HFFc6 (cell line): ENCODE results near the gene NAA40. TPM values are rescaled to one million over a fixed set of nuclear protein-coding genes. Genes with fewer than 3 reads are reported as not detected.

Experiments
- DNase-seq: peaks from one replicate; pipeline ENCODE4 v3.0.0-alpha.2; 2018
- H3K27ac Mint-ChIP-seq: 2 replicates; pipeline ENCODE4 v1.8.0; 2020; ENCODE audit warnings: mild to moderate bottlenecking, mixed read lengths
- H3K27me3 Mint-ChIP-seq: 2 replicates; pipeline ENCODE4 v1.8.0; 2021; ENCODE audit warnings: mild to moderate bottlenecking, moderate library complexity, mixed read lengths; ENCODE audit not compliant: insufficient read depth
- H3K36me3 Mint-ChIP-seq: 2 replicates; pipeline ENCODE4 v1.8.0; 2021; ENCODE audit warnings: low read depth, mixed read lengths
- H3K4me1 Mint-ChIP-seq: 2 replicates; pipeline ENCODE4 v1.8.0; 2020; ENCODE audit warnings: low read depth, mixed read lengths
- H3K4me3 Mint-ChIP-seq: 2 replicates; pipeline ENCODE4 v1.8.0; 2020; ENCODE audit warnings: mild to moderate bottlenecking, moderate library complexity, mixed read lengths
- H3K9me3 Mint-ChIP-seq: 2 replicates; pipeline ENCODE4 v1.8.0; 2020; ENCODE audit warnings: mild to moderate bottlenecking, mixed read lengths
- CTCF ChIP-seq: fragments of 200-600 bp; sonication (generic); IDR thresholded peaks from 2 replicates; pipeline ENCODE4 v1.5.0; 2021; ENCODE audit warnings: antibody characterized with exemption, mild to moderate bottlenecking
- total RNA-seq, 6 experiments: library from RNA; stranded (reverse); fragmentation: NEBNext Ultra II Directional; extraction: Animal tissue kit (Norgen Biotek cat#: 25700); gene quantifications; 2 replicates in 1 of 6; 3 replicates in 5 of 6; pipeline ENCODE4 v1.2.3, GENCODE V29; 2021

NAA40 gene
- total RNA-seq, 6 experiments from 2014 or later = 15.7 to 19.3 (median 17.6) TPM

GRCh38 chr11:63931045-63931444, 7.8 kb upstream of the NAA40 start:
- no peak overlapping the region for H3K4me3 Mint-ChIP-seq
- H3K4me1 Mint-ChIP-seq = peaks cover 6% of the 10 kb centered on the region
- no peaks in the 10 kb centered on the region for H3K9me3 Mint-ChIP-seq
- no peak for DNase-seq
- no peak overlapping the region for H3K27ac Mint-ChIP-seq
- H3K36me3 Mint-ChIP-seq = no peaks in the 10 kb centered on the region
- no peak for TF ChIP-seq CTCF
- H3K27me3 Mint-ChIP-seq = peaks cover 4% of the 10 kb centered on the region

GRCh38 chr11:63931876-63932275, 6.9 kb upstream of the NAA40 start:
- no peak overlapping the region for H3K27ac Mint-ChIP-seq
- H3K27me3 Mint-ChIP-seq = peaks cover 3% of the 10 kb centered on the region
- no peaks in the 10 kb centered on the region for H3K36me3 Mint-ChIP-seq
- no peak for TF ChIP-seq CTCF
- H3K4me1 Mint-ChIP-seq = peaks cover 6% of the 10 kb centered on the region
- DNase-seq = no peak
- H3K9me3 Mint-ChIP-seq = no peaks in the 10 kb centered on the region
- no peak overlapping the region for H3K4me3 Mint-ChIP-seq

DNA sequence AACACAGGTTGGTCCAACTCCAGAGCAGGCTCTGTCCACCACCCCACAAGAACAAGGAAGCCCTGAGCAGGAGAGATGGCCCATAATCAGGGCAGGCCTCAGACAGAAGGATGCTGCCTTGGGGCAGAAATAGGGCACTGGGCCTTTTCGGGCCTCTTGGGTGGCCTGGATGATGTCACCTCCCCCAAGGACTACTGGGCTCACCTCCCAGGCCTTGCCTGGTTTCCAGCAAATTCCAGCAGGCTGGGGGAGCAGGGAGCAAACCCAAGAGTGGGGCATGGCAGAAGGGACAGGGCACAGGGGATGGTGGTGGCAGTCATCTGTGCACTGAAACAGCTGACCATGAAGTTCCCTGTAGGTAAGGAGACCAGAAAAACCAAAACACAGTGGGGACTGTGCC, 5.3 kb upstream of the NAA40 start:
- H3K4me3 Mint-ChIP-seq = no peak overlapping the region
- peaks cover 14% of the 10 kb centered on the region for H3K4me1 Mint-ChIP-seq
- peaks cover 3% of the 10 kb centered on the region for H3K27me3 Mint-ChIP-seq
- H3K9me3 Mint-ChIP-seq = no peaks in the 10 kb centered on the region
- H3K36me3 Mint-ChIP-seq = no peaks in the 10 kb centered on the region
- no peak for DNase-seq
- H3K27ac Mint-ChIP-seq = no peak overlapping the region
- TF ChIP-seq CTCF = no peak

- Mint-ChIP-seq H3K36me3 (peaks cover 9% of the 10 kb centered on the region; the same call in 1 of the 2 replicates), H3K4me3 (peak overlapping the region; percentile 88), H3K4me1 (peaks cover 32% of the 10 kb centered on the region), H3K27me3 (no peaks in the 10 kb centered on the region; the same call in 1 of the 2 replicates), H3K27ac (peak overlapping the region; percentile 85), H3K9me3 (no peaks in the 10 kb centered on the region)
- no peak for DNase-seq
- no peak for TF ChIP-seq CTCF
These were observed 906 bp upstream of the NAA40 start for GRCh38 chr11:63937713-63938478.

DNA sequence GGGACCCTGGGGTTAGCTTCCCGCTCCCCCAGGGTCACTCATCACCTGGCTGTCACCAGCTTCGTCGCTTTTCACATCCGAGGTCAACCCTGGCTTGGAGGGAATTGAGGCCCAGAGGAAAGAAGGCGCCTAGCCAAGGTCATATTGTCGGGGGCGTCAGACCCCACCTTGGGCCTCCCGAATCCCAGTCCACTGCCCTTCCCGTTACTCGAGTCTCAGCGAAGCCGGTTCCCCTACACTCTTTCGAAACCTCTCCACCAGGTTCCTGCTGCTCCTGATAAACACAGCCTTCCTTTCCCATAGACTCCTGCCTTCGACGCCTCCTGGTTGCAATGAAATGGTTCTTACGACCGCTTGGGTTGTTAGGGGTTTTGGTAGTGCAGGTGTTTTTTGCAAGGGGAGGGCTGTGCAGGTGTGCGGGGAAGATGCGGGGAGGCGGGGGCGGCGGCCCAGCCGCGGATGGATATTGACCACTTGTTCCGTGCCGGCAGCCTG, 642 bp downstream of the NAA40 start:
- peak overlapping the region; percentile 74 for H3K27ac Mint-ChIP-seq
- H3K36me3 Mint-ChIP-seq = peaks cover 9% of the 10 kb centered on the region; the same call in 1 of the 2 replicates
- H3K4me3 Mint-ChIP-seq = peak overlapping the region; percentile 90
- DNase-seq = no peak
- no peak for TF ChIP-seq CTCF
- H3K4me1 Mint-ChIP-seq = peaks cover 40% of the 10 kb centered on the region
- H3K9me3 Mint-ChIP-seq = no peaks in the 10 kb centered on the region
- H3K27me3 Mint-ChIP-seq = peaks cover under 1% of the 10 kb centered on the region
